Stimulated activated CD4-positive, alpha-beta T cell treated with anti-CD3 and anti-CD28 coated beads, Interleukin-1b, Interleukin-23, amount 100 ng/mL, for 4 hours (primary cell): Measurements from ENCODE around the gene LEMD3.
"Not testable (repeated sequence)": the region's sequence is repeated elsewhere in the genome, so short reads cannot be mapped to it uniquely, and the experiment has no call there.

Source experiments
- DNase-seq, 2 donors: peaks; one replicate each; pipeline ENCODE4 v3.0.0-alpha.2; 2020; ENCODE audit warnings: low read depth in 2 of 2

The LEMD3 gene

GRCh38 chr12:65278576-65279368 is 109.4 kb downstream of the LEMD3 start, which contains the start of gene MSRB3:
Gene MSRB3, plus strand, starts transcription at chr12:65278683. Its CDS starts 29,897 bp downstream, at chr12:65308580.
- DNase-seq, result peak in 1 of 2 donors; percentile 1

- DNase-seq, result no peak
Measured at GRCh38 chr12:65279369-65280112, 110.2 kb downstream of the LEMD3 start.

- no peak for DNase-seq
Measured at GRCh38 chr12:65280306-65280705, 110.9 kb downstream of the LEMD3 start.

- DNase-seq, result no peak
Measured at GRCh38 chr12:65282840-65283239, 113.5 kb downstream of the LEMD3 start.

GRCh38 chr12:65285532-65285931 is 116.1 kb downstream of the LEMD3 start:
- DNase-seq, result not testable (repeated sequence)

- no peak for DNase-seq
Measured at GRCh38 chr12:65287426-65287825, 118.0 kb downstream of the LEMD3 start.

GRCh38 chr12:65292241-65292640 is 122.9 kb downstream of the LEMD3 start:
- DNase-seq, result no peak

GRCh38 chr12:65293735-65294134 is 124.4 kb downstream of the LEMD3 start:
- no peak for DNase-seq

- DNase-seq, result no peak
Measured at GRCh38 chr12:65294641-65295262, 125.4 kb downstream of the LEMD3 start.

- no peak for DNase-seq
Measured at GRCh38 chr12:65296508-65297265, 127.3 kb downstream of the LEMD3 start.
